Measurements from ENCODE around the gene PITX2.

The PITX2 gene

GRCh38 chr4:110622841-110623717, at the start of gene PITX2:
TSS of gene PITX2 (minus strand) at chr4:110623077. CDS start at chr4:110622460, 617 bp downstream.
- no peak for DNase-seq (ENCODE audit: low read depth)

DNA sequence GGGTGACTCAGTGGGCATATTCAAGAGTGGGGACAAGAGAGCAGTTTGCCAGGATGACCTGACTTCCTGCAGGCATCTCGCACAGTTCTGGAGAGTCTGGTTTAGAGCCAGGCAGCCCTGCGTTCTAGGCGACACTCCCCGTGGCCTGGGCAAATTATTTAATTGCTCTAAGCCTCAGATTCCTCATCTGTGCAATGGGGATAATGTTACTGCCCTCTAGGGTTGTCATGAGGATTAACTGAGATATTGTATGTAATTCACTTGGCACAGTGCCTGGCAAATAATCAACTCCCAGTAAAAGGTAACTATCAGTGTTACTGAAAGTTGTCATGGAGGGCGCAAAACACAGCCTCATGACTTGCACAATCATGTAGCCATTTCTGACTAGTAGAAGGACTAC, 48.8 kb upstream of the PITX2 start:
- DNase-seq (ENCODE audit: low read depth), result no peak

GRCh38 chr4:110669663-110670062, 46.8 kb upstream of the PITX2 start:
- no peak for DNase-seq (ENCODE audit: low read depth)

GRCh38 chr4:110668463-110669235, 45.8 kb upstream of the PITX2 start:
- DNase-seq (ENCODE audit: low read depth), result no peak

- no peak for DNase-seq (ENCODE audit: low read depth)
Observed at GRCh38 chr4:110667670-110668069, 44.8 kb upstream of the PITX2 start.

- no peak for DNase-seq (ENCODE audit: low read depth)
Observed at GRCh38 chr4:110666030-110666429, 43.2 kb upstream of the PITX2 start.

- no peak for DNase-seq (ENCODE audit: low read depth)
Observed at GRCh38 chr4:110663738-110664444, 41.0 kb upstream of the PITX2 start.

DNA sequence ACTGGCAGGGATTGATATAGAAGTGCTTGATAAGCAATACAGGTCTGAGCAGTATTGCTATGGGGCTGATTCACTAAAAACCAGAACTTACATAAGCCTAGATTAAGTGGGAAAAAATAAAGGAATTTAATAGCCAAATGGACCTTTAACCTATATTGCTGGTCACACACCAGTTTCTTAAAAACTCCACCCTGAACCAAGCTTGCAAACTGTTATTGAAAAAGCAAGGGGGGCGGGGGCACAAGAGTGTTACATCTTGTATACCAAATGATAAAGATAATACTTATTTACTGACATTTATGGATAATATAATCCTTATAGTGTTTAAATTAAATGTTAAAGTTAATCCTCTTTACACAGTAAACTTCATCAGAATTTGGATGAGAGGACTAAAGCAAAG, 40.3 kb upstream of the PITX2 start:
- no peak for DNase-seq (ENCODE audit: low read depth)

DNA sequence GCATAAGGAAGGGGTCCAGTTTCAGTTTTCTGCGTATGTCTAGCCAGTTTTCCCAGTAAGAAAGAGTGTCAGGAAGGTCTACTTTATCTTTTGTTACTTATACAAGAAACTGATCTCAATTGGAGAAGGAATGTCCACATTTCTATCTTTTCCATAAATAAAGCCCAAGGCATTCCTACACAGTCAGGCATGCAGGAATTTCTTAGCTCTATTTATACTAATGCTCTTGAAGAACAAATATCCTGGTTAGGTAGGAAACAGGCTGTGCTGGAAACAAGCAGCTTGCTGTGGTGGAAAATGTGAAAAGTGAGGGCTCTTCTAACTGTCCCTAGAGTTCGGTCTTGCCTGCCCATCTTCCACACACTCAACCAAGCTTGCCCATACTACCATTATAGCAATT, 37.9 kb upstream of the PITX2 start:
- no peak for DNase-seq (ENCODE audit: low read depth)

DNA sequence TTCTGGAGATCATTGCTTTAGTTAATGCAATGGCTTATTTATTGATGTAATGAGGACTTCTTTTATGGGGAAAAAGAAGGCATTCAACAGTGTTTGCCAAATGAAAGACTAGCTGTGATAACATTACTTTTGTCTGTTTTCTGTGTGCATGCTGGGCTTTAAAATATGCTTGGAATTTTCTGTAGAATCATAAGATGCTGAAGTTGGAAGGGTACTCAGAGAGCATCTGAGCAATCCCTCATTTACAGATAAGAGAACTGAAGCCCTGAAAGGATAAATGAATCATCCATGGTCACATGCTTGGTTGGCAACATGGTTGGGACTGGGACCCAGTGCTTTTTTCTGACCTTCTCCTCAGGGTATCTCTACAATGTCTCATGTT, 31.4 kb upstream of the PITX2 start:
- DNase-seq (ENCODE audit: low read depth), result no peak

- no peak for DNase-seq (ENCODE audit: low read depth)
Observed at GRCh38 chr4:110653321-110654253, 30.7 kb upstream of the PITX2 start.

GRCh38 chr4:110644008-110644407, 21.1 kb upstream of the PITX2 start:
- no peak for DNase-seq (ENCODE audit: low read depth)

DNA sequence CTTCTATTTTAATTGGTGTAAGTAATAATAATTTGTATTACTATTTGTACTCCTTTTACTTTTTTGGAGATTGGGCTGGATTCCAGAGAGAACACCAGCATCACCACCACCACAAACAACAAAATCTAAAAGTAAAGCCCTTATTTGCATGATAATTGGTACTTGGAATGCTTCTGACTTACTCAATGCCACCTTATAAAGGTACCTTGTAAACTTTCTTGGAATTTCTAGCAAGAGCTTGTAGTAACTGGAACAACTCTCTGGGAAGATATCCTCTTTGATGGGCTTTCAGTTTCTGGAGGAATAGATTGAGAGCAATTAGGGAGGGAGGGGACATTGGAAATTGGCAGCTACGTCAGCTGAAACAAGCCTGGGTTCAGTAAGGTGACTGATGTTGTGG, 20.2 kb upstream of the PITX2 start:
- DNase-seq (ENCODE audit: low read depth), result no peak

GRCh38 chr4:110641218-110641617, 18.3 kb upstream of the PITX2 start:
- no peak for DNase-seq (ENCODE audit: low read depth)

GRCh38 chr4:110640576-110640975, 17.7 kb upstream of the PITX2 start:
- no peak for DNase-seq (ENCODE audit: low read depth)

GRCh38 chr4:110639207-110640090, 16.6 kb upstream of the PITX2 start:
- DNase-seq (ENCODE audit: low read depth), result no peak

DNA sequence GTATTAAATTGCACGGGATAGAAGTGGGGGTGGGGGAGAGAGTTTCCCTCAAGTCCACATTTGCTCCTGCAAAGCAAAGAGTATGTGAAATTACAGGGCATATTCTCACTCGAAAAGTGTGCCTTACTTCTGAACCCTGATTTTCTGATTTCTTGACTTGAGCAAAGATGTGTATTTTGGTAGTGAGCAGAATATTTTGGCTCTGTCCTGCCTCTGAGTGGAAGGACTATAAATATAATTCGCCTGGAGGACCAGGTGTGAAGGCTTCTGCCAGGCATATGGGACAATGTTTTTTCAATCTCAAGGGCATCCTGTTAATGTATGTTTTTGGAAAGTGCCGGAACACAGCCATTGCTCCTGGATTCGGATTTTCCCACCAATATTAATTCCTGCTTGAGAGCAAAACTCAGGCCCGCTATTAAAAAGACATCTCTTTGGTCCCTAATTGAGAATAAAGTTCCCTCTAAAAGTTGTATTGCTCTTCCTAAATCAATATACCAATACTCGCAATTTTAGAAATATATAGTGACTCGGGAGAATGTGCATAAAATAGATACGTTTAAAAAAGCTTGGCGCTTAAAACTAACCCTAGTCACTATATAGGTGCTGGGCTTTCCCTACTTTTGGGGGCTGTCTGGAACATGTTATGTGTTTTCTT, 15.3 kb upstream of the PITX2 start:
- DNase-seq (ENCODE audit: low read depth), result no peak

DNA sequence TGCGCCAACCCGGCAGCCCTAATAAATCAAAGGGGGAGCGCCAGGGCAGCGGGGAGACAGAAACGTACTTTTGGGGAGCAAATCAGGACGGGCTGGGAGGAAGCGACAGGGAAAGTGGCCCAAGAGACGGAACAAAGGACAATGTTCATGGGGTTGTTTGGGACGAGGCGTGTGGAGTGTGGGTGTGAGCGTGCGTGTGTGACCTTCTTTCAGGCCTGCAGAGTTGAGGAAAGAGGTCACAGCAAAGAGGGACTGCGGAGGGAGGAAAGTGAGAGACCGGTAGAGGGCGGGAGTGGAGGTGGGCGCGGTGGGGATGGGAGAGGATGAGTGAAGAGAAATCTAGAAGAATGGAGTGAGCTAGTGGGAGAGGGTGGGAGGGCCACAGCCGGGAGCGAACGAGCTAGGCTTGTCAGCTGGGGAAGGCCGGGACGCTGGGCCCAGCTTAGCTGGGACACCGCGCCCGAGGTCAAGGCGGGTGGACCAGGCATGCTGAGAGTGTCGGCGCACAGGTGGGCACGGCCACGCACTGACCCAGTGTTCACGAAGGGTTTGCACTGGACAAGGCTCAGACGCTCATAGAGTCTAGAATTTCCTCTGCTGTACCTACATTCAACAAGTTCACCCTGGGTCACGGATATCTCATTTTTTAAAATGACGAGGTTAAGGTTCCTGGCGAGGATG, 14.7 kb upstream of the PITX2 start:
- no peak for DNase-seq (ENCODE audit: low read depth)

DNA sequence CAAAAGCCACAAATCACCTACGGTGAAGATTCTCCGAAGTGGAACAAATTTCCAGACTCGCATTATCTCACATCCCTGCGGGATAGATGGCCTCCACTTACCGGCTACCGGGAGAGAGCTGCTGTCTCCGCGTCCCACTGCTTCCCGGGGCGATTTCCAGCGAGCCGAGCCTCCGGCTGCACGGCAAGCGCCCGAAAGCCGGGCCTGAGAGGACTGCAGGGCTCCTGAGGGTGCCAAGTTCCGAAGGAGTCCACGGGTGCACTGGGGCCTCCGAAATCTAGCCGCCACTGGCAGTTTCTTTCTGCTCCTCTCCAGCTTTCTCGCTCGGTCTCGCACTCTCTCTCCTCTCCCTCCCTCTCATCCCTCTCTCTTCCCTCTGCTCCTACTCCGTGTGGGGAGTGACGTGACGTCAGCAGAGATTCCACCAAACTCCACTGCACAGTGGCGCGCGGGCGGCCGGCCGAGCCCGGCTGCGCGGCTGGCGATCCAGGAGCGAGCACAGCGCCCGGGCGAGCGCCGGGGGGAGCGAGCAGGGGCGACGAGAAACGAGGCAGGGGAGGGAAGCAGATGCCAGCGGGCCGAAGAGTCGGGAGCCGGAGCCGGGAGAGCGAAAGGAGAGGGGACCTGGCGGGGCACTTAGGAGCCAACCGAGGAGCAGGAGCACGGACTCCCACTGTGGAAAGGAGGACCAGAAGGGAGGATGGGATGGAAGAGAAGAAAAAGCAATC, 14.0 kb upstream of the PITX2 start:
- DNase-seq (ENCODE audit: low read depth), result no peak

Measured in T-helper 22 cell (primary cell).